Measurements from ENCODE around the gene GCNT1.

GCNT1 gene

DNA sequence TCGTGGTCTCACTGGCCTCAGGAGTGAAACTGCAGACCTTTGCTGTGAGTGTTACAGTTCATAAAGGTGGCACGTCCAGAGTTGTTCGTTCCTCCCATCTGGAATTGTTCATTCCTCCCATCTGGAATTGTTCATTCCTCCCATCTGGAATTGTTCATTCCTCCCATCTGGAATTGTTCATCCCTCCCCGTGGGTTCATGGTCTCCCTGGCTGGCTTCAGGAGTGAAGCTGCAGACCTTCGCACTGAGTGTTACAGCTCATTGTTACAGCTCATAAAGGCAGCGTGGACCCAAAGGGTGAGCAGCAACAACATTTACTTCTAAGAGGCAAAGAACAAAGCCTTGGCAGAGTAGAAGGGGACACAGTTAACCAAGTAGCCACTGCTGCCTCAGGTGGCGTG, 69.1 kb downstream of the GCNT1 start (continued):
- TF ChIP-seq, protein P1, sequence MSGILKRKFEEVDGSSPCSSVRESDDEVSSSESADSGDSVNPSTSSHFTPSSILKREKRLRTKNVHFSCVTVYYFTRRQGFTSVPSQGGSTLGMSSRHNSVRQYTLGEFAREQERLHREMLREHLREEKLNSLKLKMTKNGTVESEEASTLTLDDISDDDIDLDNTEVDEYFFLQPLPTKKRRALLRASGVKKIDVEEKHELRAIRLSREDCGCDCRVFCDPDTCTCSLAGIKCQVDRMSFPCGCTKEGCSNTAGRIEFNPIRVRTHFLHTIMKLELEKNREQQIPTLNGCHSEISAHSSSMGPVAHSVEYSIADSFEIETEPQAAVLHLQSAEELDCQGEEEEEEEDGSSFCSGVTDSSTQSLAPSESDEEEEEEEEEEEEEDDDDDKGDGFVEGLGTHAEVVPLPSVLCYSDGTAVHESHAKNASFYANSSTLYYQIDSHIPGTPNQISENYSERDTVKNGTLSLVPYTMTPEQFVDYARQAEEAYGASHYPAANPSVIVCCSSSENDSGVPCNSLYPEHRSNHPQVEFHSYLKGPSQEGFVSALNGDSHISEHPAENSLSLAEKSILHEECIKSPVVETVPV (CRISPR knock-in tag; IDR thresholded peaks at IDR 0.05) = no peak
- TF ChIP-seq, protein P2, sequence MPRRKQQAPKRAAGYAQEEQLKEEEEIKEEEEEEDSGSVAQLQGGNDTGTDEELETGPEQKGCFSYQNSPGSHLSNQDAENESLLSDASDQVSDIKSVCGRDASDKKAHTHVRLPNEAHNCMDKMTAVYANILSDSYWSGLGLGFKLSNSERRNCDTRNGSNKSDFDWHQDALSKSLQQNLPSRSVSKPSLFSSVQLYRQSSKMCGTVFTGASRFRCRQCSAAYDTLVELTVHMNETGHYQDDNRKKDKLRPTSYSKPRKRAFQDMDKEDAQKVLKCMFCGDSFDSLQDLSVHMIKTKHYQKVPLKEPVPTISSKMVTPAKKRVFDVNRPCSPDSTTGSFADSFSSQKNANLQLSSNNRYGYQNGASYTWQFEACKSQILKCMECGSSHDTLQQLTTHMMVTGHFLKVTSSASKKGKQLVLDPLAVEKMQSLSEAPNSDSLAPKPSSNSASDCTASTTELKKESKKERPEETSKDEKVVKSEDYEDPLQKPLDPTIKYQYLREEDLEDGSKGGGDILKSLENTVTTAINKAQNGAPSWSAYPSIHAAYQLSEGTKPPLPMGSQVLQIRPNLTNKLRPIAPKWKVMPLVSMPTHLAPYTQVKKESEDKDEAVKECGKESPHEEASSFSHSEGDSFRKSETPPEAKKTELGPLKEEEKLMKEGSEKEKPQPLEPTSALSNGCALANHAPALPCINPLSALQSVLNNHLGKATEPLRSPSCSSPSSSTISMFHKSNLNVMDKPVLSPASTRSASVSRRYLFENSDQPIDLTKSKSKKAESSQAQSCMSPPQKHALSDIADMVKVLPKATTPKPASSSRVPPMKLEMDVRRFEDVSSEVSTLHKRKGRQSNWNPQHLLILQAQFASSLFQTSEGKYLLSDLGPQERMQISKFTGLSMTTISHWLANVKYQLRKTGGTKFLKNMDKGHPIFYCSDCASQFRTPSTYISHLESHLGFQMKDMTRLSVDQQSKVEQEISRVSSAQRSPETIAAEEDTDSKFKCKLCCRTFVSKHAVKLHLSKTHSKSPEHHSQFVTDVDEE (CRISPR knock-in tag; IDR thresholded peaks at IDR 0.05) = no peak
- no peak for TF ChIP-seq TCF4 (CRISPR knock-in tag; IDR thresholded peaks at IDR 0.05; ENCODE audit: borderline replicate concordance)
- TF ChIP-seq RARB (CRISPR knock-in tag; IDR thresholded peaks at IDR 0.05) = no peak
- no peak for TF ChIP-seq ZNF565 (CRISPR knock-in tag; conservative IDR thresholded peaks at IDR 0.05; ENCODE audit: low read depth)
- TF ChIP-seq SNAI2 (CRISPR knock-in tag; IDR thresholded peaks at IDR 0.05) = no peak

DNA sequence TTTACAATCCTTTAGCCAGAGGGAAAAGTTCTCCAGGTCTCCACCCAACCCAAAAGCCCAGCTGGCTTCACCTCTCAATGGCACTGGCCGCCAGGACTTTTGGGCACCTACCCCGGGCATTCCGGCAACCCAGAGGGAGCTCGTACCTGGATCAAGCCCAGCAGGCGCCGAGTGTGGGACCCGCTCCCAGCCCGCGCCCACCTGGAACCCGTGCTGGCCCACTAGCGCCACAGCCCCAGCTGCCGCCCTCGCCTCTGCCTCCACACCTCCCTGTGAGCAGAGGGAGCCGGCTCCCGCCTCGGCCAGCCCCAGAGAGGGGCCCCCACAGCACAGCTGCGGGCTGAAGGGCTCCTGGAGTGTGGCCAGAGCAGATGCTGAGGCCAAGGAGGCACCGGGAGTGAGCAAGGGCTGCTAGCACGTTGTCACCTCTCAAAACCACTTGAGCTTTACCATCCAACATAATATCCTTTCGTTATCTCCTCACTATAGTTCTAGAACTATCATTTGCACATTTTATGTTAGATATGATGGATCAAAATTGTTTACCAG, 69.7 kb downstream of the GCNT1 start:
- ATAC-seq = no peak
- no peak for TF ChIP-seq ESRRG (CRISPR knock-in tag; IDR thresholded peaks at IDR 0.05)
- TF ChIP-seq OSR1 (CRISPR knock-in tag; IDR thresholded peaks at IDR 0.05) = no peak
- TF ChIP-seq, protein P2 (CRISPR knock-in tag; IDR thresholded peaks at IDR 0.05) = no peak
- TF ChIP-seq SNAI2 (CRISPR knock-in tag; IDR thresholded peaks at IDR 0.05) = no peak
- no peak for TF ChIP-seq ZNF70 (CRISPR knock-in tag; IDR thresholded peaks at IDR 0.05)
- TF ChIP-seq TCF4 (CRISPR knock-in tag; IDR thresholded peaks at IDR 0.05; ENCODE audit: borderline replicate concordance) = no peak
- TF ChIP-seq CSDC2 (CRISPR knock-in tag; IDR thresholded peaks at IDR 0.05) = no peak

DNA sequence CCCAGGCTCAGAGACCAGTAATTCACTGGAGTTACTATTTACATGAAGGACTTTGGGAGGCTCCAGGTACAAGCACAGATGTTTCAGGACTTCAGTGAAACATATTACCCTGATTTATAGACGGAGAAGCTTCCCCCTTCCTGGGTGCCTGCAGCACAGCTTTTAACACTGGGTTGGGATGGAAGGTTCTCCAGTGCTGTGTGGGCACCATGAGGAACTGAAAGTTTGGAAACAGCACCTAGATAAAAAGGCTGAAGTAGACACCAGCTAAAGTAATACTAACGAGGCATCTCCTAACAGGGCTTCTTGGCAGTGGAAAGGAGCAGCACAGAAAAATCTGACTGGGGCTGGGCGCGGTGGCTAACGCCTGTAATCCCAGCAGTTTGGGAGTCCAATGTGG, 70.7 kb downstream of the GCNT1 start:
- no peak for TF ChIP-seq OSR1 (CRISPR knock-in tag; IDR thresholded peaks at IDR 0.05)
- no peak for TF ChIP-seq RARB (CRISPR knock-in tag; IDR thresholded peaks at IDR 0.05)
- TF ChIP-seq, protein P1 (CRISPR knock-in tag; IDR thresholded peaks at IDR 0.05) = no peak
- no peak for TF ChIP-seq BACH2 (CRISPR knock-in tag; IDR thresholded peaks at IDR 0.05; ENCODE audit: borderline replicate concordance)
- ATAC-seq = no peak

DNA sequence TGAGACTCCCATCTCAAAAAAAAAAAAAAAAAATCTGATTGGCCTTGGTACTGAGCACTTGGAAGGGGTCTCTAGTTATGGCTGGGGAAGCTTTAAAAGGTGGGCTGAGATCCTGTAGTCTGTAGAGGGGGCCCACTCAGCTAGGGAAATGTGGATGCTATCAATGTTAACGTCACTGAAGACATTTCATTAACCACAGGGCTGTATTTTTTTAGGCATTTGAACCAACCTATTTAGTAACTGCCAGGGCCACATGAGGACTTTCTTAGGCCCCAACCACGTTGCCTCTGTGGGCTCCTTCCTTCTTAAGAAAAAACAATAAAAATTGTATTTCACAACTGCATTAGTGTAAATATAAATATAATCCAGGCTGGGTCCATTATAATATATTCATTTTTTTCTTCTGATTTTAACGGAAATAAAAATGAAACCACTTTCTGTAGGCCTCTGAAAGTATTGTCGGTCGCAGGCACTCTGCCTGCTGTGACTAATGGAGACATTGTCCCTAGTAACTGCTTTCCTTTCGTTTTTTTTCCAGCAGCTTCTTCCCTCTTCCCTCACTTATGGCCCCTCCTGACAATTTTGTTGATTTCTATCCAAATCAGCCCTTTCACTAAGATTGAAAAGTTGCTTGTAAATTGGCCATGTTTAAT, 71.6 kb downstream of the GCNT1 start:
- TF ChIP-seq CSDC2 (CRISPR knock-in tag; IDR thresholded peaks at IDR 0.05) (no peak), SNAI2 (CRISPR knock-in tag; IDR thresholded peaks at IDR 0.05) (no peak), OSR1 (CRISPR knock-in tag; IDR thresholded peaks at IDR 0.05) (no peak), ISL1 (CRISPR knock-in tag; IDR thresholded peaks at IDR 0.05) (no peak)
- TF ChIP-seq, protein P2 (CRISPR knock-in tag; IDR thresholded peaks at IDR 0.05) = no peak
- ATAC-seq = no peak
